Measurements from ENCODE around the gene DYNLRB1. TPM values are rescaled to one million over a fixed set of nuclear protein-coding genes. Genes with fewer than 3 reads are reported as not detected.

The DYNLRB1 gene
- total and polyA plus RNA-seq, 9 donors = 79.9 to 319 (median 122) TPM

DNA sequence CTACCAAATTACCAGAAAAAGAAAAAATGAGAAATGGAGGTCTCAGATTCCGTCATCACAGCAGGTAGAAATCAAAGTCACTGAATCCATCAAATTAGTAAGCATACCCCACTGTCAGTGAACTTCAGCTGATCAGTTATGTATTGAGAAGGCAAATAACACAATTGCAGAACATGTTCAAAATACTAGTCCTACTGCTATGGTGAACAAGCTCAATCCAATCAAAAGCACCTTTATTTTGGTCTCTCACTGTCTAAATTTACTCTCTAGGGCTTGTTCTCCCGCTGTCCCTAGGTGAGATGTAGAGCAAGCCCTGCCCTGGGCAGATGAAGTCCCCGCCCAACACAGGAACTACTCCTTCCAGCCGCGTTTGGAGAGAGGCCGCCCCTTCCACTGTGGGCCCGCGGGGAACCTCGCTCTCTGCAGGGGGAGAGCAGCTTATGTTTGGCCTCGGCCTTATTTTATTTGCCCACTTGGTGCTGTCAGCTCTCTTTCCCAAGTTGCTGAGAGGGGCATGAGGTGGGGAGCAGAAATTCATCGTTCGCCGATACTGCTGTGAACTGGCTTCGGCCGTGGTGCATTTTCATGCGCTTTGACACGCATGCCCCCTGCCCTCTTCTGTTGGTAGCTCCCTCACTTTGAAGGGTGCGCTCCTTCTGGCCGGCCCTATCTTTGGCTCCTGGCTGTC is 28.0 kb downstream of the DYNLRB1 start:
- TF ChIP-seq, protein P1, sequence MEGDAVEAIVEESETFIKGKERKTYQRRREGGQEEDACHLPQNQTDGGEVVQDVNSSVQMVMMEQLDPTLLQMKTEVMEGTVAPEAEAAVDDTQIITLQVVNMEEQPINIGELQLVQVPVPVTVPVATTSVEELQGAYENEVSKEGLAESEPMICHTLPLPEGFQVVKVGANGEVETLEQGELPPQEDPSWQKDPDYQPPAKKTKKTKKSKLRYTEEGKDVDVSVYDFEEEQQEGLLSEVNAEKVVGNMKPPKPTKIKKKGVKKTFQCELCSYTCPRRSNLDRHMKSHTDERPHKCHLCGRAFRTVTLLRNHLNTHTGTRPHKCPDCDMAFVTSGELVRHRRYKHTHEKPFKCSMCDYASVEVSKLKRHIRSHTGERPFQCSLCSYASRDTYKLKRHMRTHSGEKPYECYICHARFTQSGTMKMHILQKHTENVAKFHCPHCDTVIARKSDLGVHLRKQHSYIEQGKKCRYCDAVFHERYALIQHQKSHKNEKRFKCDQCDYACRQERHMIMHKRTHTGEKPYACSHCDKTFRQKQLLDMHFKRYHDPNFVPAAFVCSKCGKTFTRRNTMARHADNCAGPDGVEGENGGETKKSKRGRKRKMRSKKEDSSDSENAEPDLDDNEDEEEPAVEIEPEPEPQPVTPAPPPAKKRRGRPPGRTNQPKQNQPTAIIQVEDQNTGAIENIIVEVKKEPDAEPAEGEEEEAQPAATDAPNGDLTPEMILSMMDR (IDR thresholded peaks at IDR 0.05) = no peak
- TF ChIP-seq POLR2A (IDR thresholded peaks at IDR 0.05) (no peak), EP300 (IDR thresholded peaks at IDR 0.05) (no peak)
- intact Hi-C loops (cut with DNase I) = no loop called here
- Histone ChIP-seq H3K27ac (no peak overlapping the region), H3K4me1 (ENCODE audit: insufficient read depth) (no peaks in the 10 kb centered on the region), H3K27me3 (no peaks in the 10 kb centered on the region), H3K9me3 (no peaks in the 10 kb centered on the region), H3K36me3 (no peaks in the 10 kb centered on the region), H3K4me3 (no peak overlapping the region)
- WGBS, 3 donors = 15 to 21% (median 17%) methylated on average over 19 of the region's 19 CpGs
- no peak for DNase-seq

DNA sequence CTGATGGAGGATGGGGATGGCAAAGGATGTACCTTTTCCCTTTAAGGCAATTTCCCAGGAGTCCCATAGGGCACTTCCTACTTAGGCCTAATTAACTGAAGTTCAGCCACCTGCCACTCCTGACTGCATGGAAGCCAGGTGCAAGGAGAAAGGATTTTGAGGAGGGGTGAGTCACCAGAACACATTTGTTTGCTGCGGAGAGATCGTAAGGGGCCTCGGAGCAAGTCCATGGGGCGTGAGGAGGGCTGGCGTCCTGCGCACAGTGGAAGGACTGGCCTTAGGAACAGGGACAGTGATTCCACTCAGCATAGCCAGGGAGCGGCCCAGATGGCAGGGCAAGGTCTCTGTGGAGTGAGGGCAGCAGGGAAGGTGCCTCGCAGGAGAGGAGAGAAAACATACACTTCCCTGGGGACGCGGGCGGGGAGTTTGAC is 30.5 kb downstream of the DYNLRB1 start:
- no peaks in the 10 kb centered on the region for H3K9me3 ChIP-seq
- no peaks in the 10 kb centered on the region for H3K36me3 ChIP-seq
- H3K4me1 ChIP-seq (ENCODE audit: insufficient read depth) = no peaks in the 10 kb centered on the region
- DNase-seq = no peak
- no peak overlapping the region for H3K4me3 ChIP-seq
- 81 to 87% (median 86%) methylated on average over 11 of the region's 11 CpGs for WGBS, 3 donors
- TF ChIP-seq, protein P1 (IDR thresholded peaks at IDR 0.05) = no peak
- TF ChIP-seq EP300 (IDR thresholded peaks at IDR 0.05) (no peak), POLR2A (IDR thresholded peaks at IDR 0.05) (no peak)
- no peaks in the 10 kb centered on the region for H3K27me3 ChIP-seq
- intact Hi-C loops (cut with DNase I) = no loop called here
- no peak overlapping the region for H3K27ac ChIP-seq

DNA sequence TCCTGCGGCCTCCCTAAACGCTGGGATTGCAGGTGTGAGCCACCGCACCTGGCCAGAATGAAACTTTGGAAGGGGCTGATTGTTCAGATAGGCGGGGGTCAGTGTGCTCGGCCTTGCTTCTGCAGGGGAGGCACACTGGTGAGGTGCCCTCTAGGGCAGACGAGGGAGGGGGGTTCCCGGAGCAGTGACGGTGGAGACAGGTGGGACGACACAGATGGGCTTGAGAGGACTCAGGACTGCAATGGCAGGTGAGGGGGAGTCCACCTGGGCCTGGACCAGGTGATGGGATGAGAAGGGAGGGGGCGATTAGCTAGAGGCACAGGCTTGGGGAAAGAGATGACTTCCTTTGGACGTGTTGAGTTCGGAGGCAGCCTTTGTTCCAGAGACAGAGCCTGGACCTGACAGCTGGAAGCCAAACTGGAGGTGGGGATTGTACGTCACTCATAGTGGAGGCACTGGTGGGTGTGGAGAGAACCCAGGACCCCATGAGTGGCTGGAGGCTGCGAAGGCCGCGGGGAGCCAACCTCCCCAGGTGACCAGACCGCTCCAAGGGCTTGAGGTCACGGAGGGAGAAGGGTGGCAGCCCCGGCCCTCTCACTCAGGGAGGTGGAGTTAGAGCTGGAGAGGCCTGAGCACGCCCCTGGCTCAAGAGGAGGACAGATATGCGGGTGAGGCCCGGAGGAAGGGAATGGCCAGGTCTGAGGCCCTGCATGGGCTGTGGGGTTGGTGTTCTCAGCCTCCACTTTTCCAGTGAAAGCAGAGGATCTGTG is 31.8 kb downstream of the DYNLRB1 start:
- Histone ChIP-seq H3K27me3 (no peaks in the 10 kb centered on the region), H3K4me1 (ENCODE audit: insufficient read depth) (no peaks in the 10 kb centered on the region), H3K4me3 (no peak overlapping the region), H3K36me3 (no peaks in the 10 kb centered on the region), H3K9me3 (no peaks in the 10 kb centered on the region), H3K27ac (no peak overlapping the region)
- intact Hi-C loops (cut with DNase I) = no loop called here
- no peak for DNase-seq
- TF ChIP-seq POLR2A (IDR thresholded peaks at IDR 0.05) (no peak), EP300 (IDR thresholded peaks at IDR 0.05) (no peak)
- TF ChIP-seq, protein P1 (IDR thresholded peaks at IDR 0.05) = no peak
- WGBS, 3 donors = 85 to 86% (median 85%) methylated on average over 22 of the region's 22 CpGs

DNA sequence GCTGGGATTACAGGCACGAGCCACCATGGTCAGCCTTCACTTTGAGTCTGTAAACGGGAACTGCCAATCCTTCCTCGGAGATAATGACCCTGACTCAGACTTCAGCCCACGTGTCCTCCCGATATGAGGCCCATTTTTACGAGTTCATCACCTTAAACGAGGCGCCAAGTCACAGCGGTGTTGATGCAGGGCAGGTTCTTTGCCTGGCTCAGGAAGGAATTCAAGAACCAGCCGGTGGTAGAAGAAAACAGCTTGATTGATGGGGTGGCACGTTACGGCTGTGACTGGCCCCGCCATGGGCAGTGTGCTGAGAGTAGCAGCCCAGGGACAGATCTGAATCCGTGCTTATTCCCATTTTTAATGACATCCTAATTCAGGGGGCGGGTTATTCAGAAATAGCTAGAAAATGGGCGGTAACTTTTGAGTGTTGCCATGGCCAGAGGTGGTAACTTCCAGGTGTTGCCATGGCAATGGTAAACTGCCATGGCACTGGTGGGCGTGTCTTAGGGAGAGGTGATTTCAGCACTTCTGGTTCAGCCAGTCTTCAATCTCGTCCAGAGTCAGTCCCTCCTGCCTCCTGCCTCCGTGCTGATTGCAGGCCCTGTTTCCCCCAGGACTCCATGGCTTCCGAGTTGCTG is 33.2 kb downstream of the DYNLRB1 start:
- no peaks in the 10 kb centered on the region for H3K27me3 ChIP-seq
- no peaks in the 10 kb centered on the region for H3K4me1 ChIP-seq (ENCODE audit: insufficient read depth)
- DNase-seq = no peak
- no peaks in the 10 kb centered on the region for H3K9me3 ChIP-seq
- WGBS, 3 donors = 67 to 70% (median 67%) methylated on average over 20 of the region's 20 CpGs
- intact Hi-C loops (cut with DNase I) = no loop called here
- TF ChIP-seq POLR2A (IDR thresholded peaks at IDR 0.05) = no peak
- TF ChIP-seq EP300 (IDR thresholded peaks at IDR 0.05) = no peak
- TF ChIP-seq, protein P1 (IDR thresholded peaks at IDR 0.05) = no peak
- H3K36me3 ChIP-seq = no peaks in the 10 kb centered on the region
- H3K27ac ChIP-seq = no peak overlapping the region
- no peak overlapping the region for H3K4me3 ChIP-seq

Measured in ovary (tissue), 9 donors.